ENCODE measurements around the gene OPA3. TPM values are rescaled to one million over a fixed set of nuclear protein-coding genes. Genes with fewer than 3 reads are reported as not detected.

Gene OPA3
- polyA plus RNA-seq: 3.3 and 6.0 TPM in 2 replicates
- 4.7 and 6.1 TPM in 2 replicates for polyA minus RNA-seq

- H3K4me3 ChIP-seq (ENCODE audit: low read length): peak within 1 kb of the TSS; percentile 88
- peaks cover 2% of the 10 kb centered on the region for H3K27me3 ChIP-seq (ENCODE audit: insufficient read depth, low read depth, low read length)
- no peaks in the 10 kb centered on the region for H3K9me2 ChIP-seq (ENCODE audit: insufficient read depth, low read length)
- peak within 1 kb of the TSS; percentile 85 for H3K4me2 ChIP-seq (ENCODE audit: low read length)
- TF ChIP-seq POLR2AphosphoS5 (IDR thresholded peaks at IDR 0.05) (peak; percentile 87), RAD21 (conservative IDR thresholded peaks at IDR 0.05) (no peak), EP300 (conservative IDR thresholded peaks at IDR 0.05; ENCODE audit: poor library complexity, severe bottlenecking) (peak; percentile 72), CTCF (IDR thresholded peaks at IDR 0.05; ENCODE audit: poor library complexity, severe bottlenecking) (peak; percentile 25), EZH2 (IDR thresholded peaks at IDR 0.05; ENCODE audit: borderline replicate concordance, insufficient read depth, low read length, poor library complexity, severe bottlenecking) (no peak), MXI1 (conservative IDR thresholded peaks at IDR 0.05; ENCODE audit: poor library complexity, severe bottlenecking) (peak; percentile 85), REST (IDR thresholded peaks at IDR 0.05; ENCODE audit: borderline replicate concordance) (peak; percentile 90), SMC3 (conservative IDR thresholded peaks at IDR 0.05; ENCODE audit: poor library complexity) (peak; percentile 38), TAF1 (IDR thresholded peaks at IDR 0.05; ENCODE audit: low read depth) (peak; percentile 90)
- H3F3A ChIP-seq (ENCODE audit: insufficient read depth, low read length, poor library complexity, severe bottlenecking): no peaks in the 10 kb centered on the region
- H3K9me3 ChIP-seq (ENCODE audit: low read length): no peaks in the 10 kb centered on the region
- H3K79me2 ChIP-seq (replicated peaks; ENCODE audit: insufficient read depth, low read length): no peaks in the 10 kb centered on the region
- peak within 1 kb of the TSS; percentile 97 for H3K27ac ChIP-seq (ENCODE audit: low read length)
- no peaks in the 10 kb centered on the region for H3K36me3 ChIP-seq (ENCODE audit: insufficient read depth, low read length)
- H3K9ac ChIP-seq (ENCODE audit: low read length): peak within 1 kb of the TSS; percentile 88
- peak within 1 kb of the TSS; percentile 92 for H2AFZ ChIP-seq (ENCODE audit: low read depth, low read length)
- no peaks in the 10 kb centered on the region for H4K20me1 ChIP-seq (ENCODE audit: insufficient read depth)
These were observed at the start of gene OPA3 for GRCh38 chr19:45584332-45585157. TSS of gene OPA3 (minus strand) at chr19:45584802. CDS start at chr19:45584764, 38 bp downstream.

GRCh38 chr19:45632468-45633196 is 48.0 kb upstream of the OPA3 start:
- no peaks in the 10 kb centered on the region for H4K20me1 ChIP-seq (ENCODE audit: insufficient read depth)
- H3K9me3 ChIP-seq (ENCODE audit: low read length): no peaks in the 10 kb centered on the region
- no peaks in the 10 kb centered on the region for H3K9me2 ChIP-seq (ENCODE audit: insufficient read depth, low read length)
- H3K36me3 ChIP-seq (ENCODE audit: insufficient read depth, low read length): no peaks in the 10 kb centered on the region
- no peaks in the 10 kb centered on the region for H3K27me3 ChIP-seq (ENCODE audit: insufficient read depth, low read depth, low read length)
- no peak overlapping the region for H3K9ac ChIP-seq (ENCODE audit: low read length)
- H3K79me2 ChIP-seq (replicated peaks; ENCODE audit: insufficient read depth, low read length): no peaks in the 10 kb centered on the region
- no peak overlapping the region for H3K4me2 ChIP-seq (ENCODE audit: low read length)
- H2AFZ ChIP-seq (ENCODE audit: low read depth, low read length): no peak overlapping the region
- H3K27ac ChIP-seq (ENCODE audit: low read length): no peak overlapping the region
- H3K4me3 ChIP-seq (ENCODE audit: low read length): no peak overlapping the region
- H3F3A ChIP-seq (ENCODE audit: insufficient read depth, low read length, poor library complexity, severe bottlenecking): no peaks in the 10 kb centered on the region
- TF ChIP-seq REST (IDR thresholded peaks at IDR 0.05; ENCODE audit: borderline replicate concordance) (no peak), POLR2AphosphoS5 (IDR thresholded peaks at IDR 0.05) (no peak), RAD21 (conservative IDR thresholded peaks at IDR 0.05) (no peak), SMC3 (conservative IDR thresholded peaks at IDR 0.05; ENCODE audit: poor library complexity) (no peak)

All from neural cell (in vitro differentiated cells).